ENCODE results near the gene ST8SIA2. TPM values are rescaled to one million over a fixed set of nuclear protein-coding genes. Genes with fewer than 3 reads are reported as not detected.

ST8SIA2 gene
- total and polyA plus RNA-seq, 10 of the 15 experiments (the other 5 are each of a cell fraction or from before 2014, with no cell fraction given): not detected

DNA sequence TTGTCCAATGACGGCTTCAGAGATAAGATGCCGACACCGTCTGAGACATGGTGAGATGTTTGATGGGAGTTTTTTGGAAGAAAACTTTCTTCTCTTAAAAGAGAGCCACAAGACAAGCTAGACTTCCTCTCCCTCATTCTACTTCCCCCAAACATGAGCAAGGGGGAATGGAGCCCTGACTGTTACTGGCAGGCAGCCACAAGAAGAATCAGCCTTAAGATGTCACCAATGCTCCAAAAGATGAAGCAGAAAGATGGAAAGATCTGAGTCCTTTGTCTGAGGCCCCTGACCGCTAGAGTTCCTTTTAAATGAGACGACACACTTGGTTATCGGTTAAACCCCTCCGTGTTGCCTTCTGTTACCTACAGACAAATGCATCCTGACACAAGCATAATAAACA is 108.7 kb downstream of the ST8SIA2 start (continued):
- TF ChIP-seq TARDBP (IDR thresholded peaks at IDR 0.05; ENCODE audit: borderline replicate concordance): no peak
- TF ChIP-seq KAT2A (conservative IDR thresholded peaks at IDR 0.05; ENCODE audit: control insufficient read depth, low read depth, low read length): no peak
- TF ChIP-seq JUNB (IDR thresholded peaks at IDR 0.05): no peak
- no peak for TF ChIP-seq MLLT1 (IDR thresholded peaks at IDR 0.05)

GRCh38 chr15:92502930-92503857 is 109.5 kb downstream of the ST8SIA2 start:
- ChIA-PET CTCF (interaction anchor here (0.8 kb wide), 1 partner anchor 42 kb away, joined by 3 read pairs; no protein-coding TSS in a partner anchor), POLR2A (no interaction called here), SMC1A (ENCODE audit: uncharacterized antibody, unreplicated experiment) (no interaction called here), RAD21 (ENCODE audit: unreplicated experiment) (no interaction called here)
- no peak overlapping the region for H3K27ac ChIP-seq (ENCODE audit: control insufficient read depth, insufficient read depth)
- H3K4me1 ChIP-seq (ENCODE audit: control insufficient read depth, insufficient read depth, low read length): no peaks in the 10 kb centered on the region
- BruUV-seq (replicated peaks): no TSS peak
- no peaks in the 10 kb centered on the region for H3K9me3 ChIP-seq (replicated peaks; ENCODE audit: control insufficient read depth, insufficient read depth, low read length)
- no peaks in the 10 kb centered on the region; a peak in 1 of 4 replicates for H3K27me3 ChIP-seq (replicated peaks in 1 of 2; ENCODE audit: control insufficient read depth in 2 of 2, insufficient read depth in 2 of 2, low read length in 1 of 2)
- TF ChIP-seq POLR2A (IDR thresholded peaks at IDR 0.05; ENCODE audit: low read depth, low read length) (no peak), NRF1 (conservative IDR thresholded peaks at IDR 0.05; ENCODE audit: low read depth, low read length) (no peak), SP1 (IDR thresholded peaks at IDR 0.05; ENCODE audit: low read depth, low read length) (no peak), ATF3 (IDR thresholded peaks at IDR 0.05; ENCODE audit: borderline replicate concordance, extremely low read depth, low read depth, low read length) (no peak), NR2F1 (conservative IDR thresholded peaks at IDR 0.05) (no peak)
- no peak overlapping the region for H2AFZ ChIP-seq (ENCODE audit: control insufficient read depth, low read depth, low read length)
- H3K4me2 ChIP-seq (ENCODE audit: control insufficient read depth, insufficient read depth): no peak overlapping the region
- H3K79me2 ChIP-seq (ENCODE audit: control insufficient read depth, insufficient read depth, low read length): no peaks in the 10 kb centered on the region
- WGBS (ENCODE audit: insufficient coverage, insufficient replicate concordance, low lambda C conversion rate, missing lambda C conversion rate): 0% methylated on average over 5 of the region's 5 CpGs
- no peak overlapping the region for H3K4me3 ChIP-seq
- FAIRE-seq: no peak
- DNase-seq (ENCODE audit: low read depth, low spot score): no peak
- in situ Hi-C loops (cut with MboI): no loop called here
- no peak overlapping the region for H3K9ac ChIP-seq (ENCODE audit: control insufficient read depth, insufficient read depth, low read length)
- intact Hi-C loops (cut with micrococcal nuclease; ENCODE audit: unreplicated experiment): no loop called here
- no peak for ATAC-seq
- H4K20me1 ChIP-seq (ENCODE audit: control insufficient read depth, insufficient read depth): no peaks in the 10 kb centered on the region
- no peaks in the 10 kb centered on the region for H3K36me3 ChIP-seq (ENCODE audit: control insufficient read depth in 2 of 2, insufficient read depth in 2 of 2, low read length in 1 of 2)
